Ovary (tissue), 3 donors: ENCODE results near the gene SNAP47.

ENCODE experiments used
- CTCF ChIP-seq, 3 donors: fragments of 450-650 bp in 2 of 3; fragments of 200-600 bp in 1 of 3; IDR thresholded peaks; one replicate each; pipeline versions ENCODE4 v1.5.1 to v1.8.0; 2016 to 2022; ENCODE audit warnings: antibody characterized with exemption in 3 of 3, mild to moderate bottlenecking in 1 of 3
- POLR2A ChIP-seq: fragments of 450-650 bp; IDR thresholded peaks from one replicate; pipeline ENCODE4 v1.6.1; 2017; ENCODE audit warnings: antibody characterized with exemption, mild to moderate bottlenecking, moderate library complexity
- donor health status: DM: no; HTN: no; CAD: no.

- TF ChIP-seq CTCF (IDR thresholded peaks at IDR 0.05), result no peak
- no peak for TF ChIP-seq POLR2A
These were observed 9.4 kb downstream of the SNAP47 start for GRCh38 chr1:227744668-227745067.
